Natural killer cell (primary cell): Measurements from ENCODE around the gene TCN2. TPM values are rescaled to one million over a fixed set of nuclear protein-coding genes. Genes with fewer than 3 reads are reported as not detected.
A peak's percentile ranks its signal among the peaks of the same experiment; 100 is the strongest.

ENCODE experiments used
- ATAC-seq, 3 donors: fragments of 150-1000 bp in 2 of 3; fragments of 200-7000 bp in 1 of 3; cut with Tn5 transposase; 1 replicate in 1 of 3; 2 replicates in 2 of 3; pipeline ENCODE4 v1.10.0; 2021; ENCODE audit warnings: mild to moderate bottlenecking in 2 of 3, moderate library complexity in 2 of 3
- DNase-seq, 2 donors: peaks; one replicate each; pipeline versions ENCODE4 v3.0.0 to v3.0.0-alpha.2; 2013 to 2021; ENCODE audit warnings: mixed read lengths in 1 of 2
- H3K27ac ChIP-seq: one replicate; pipeline ENCODE4 v1.5.1; 2013; ENCODE audit warnings: mild to moderate bottlenecking, low read length
- H3K27me3 ChIP-seq: one replicate; pipeline ENCODE4 v1.6.1; 2013; ENCODE audit warnings: low read length; ENCODE audit not compliant: control insufficient read depth, insufficient read depth
- H3K36me3 ChIP-seq: one replicate; pipeline ENCODE4 v1.6.1; 2013; ENCODE audit warnings: low read length; ENCODE audit not compliant: control insufficient read depth, insufficient read depth
- H3K4me1 ChIP-seq: one replicate; pipeline ENCODE4 v1.6.1; 2013; ENCODE audit warnings: low read length; ENCODE audit not compliant: control insufficient read depth, insufficient read depth
- H3K4me3 ChIP-seq: one replicate; pipeline ENCODE4 v1.5.1; 2013; ENCODE audit warnings: low read length
- H3K9me3 ChIP-seq: one replicate; pipeline ENCODE4 v1.6.1; 2013; ENCODE audit warnings: low read length; ENCODE audit not compliant: control insufficient read depth, insufficient read depth
- H3K27ac Mint-ChIP-seq, 2 donors: one replicate each; pipeline ENCODE4 v1.8.0; 2022; ENCODE audit warnings: mild to moderate bottlenecking in 2 of 2, mixed read lengths in 2 of 2, moderate library complexity in 1 of 2
- H3K27me3 Mint-ChIP-seq, 2 donors: one replicate each; pipeline ENCODE4 v1.8.0; 2022; ENCODE audit warnings: low read depth in 2 of 2, mixed read lengths in 2 of 2
- H3K36me3 Mint-ChIP-seq: one replicate; pipeline ENCODE4 v1.8.0; 2022; ENCODE audit warnings: mixed read lengths
- H3K4me1 Mint-ChIP-seq, 2 donors: one replicate each; pipeline ENCODE4 v1.8.0; 2022; ENCODE audit warnings: mixed read lengths in 2 of 2
- H3K4me3 Mint-ChIP-seq: one replicate; pipeline ENCODE4 v1.8.0; 2022; ENCODE audit warnings: mild to moderate bottlenecking, moderate library complexity, mixed read lengths
- H3K9me3 Mint-ChIP-seq, 2 donors: one replicate each; pipeline ENCODE4 v1.8.0; 2022; ENCODE audit warnings: mixed read lengths in 2 of 2
- CTCF ChIP-seq: fragments of 200-600 bp; IDR thresholded peaks from one replicate; pipeline ENCODE4 v1.8.0; 2022; ENCODE audit warnings: antibody characterized with exemption
- WGBS: methylation state at CpG from one replicate; pipeline ENCODE4 v1.1.7; 2013; ENCODE audit warnings: missing lambda C conversion rate; ENCODE audit not compliant: insufficient coverage; 5-methylcytosine and 5-hydroxymethylcytosine counted together
- intact Hi-C: fragments of 100-400 bp; cut with micrococcal nuclease; formaldehyde crosslinking; loops from one replicate; pipeline ENCODE4 v1.14.2; 2022
- total RNA-seq, 4 donors: library from RNA; stranded (reverse); fragments of 120-200 nt in 1 of 4; gene quantifications; one replicate each; pipeline versions ENCODE4 v1.2.3 to v1.2.4, GENCODE V29; 2013 to 2022

TCN2 gene
- total RNA-seq, 3 donors from 2014 or later (not counting 1 experiment from before 2014, with no cell fraction given) = 0.42 to 1.2 (median 0.95) TPM

- Histone ChIP-seq H3K27ac (no peak overlapping the region), H3K9me3 (no peaks in the 10 kb centered on the region), H3K36me3 (peaks cover 38% of the 10 kb centered on the region), H3K4me3 (no peak overlapping the region), H3K27me3 (peaks cover 4% of the 10 kb centered on the region), H3K4me1 (no peaks in the 10 kb centered on the region)
- ATAC-seq (no peak), DNase-seq (no peak)
- H3K4me3 Mint-ChIP-seq = no peak overlapping the region
- TF ChIP-seq CTCF = no peak
- no peak overlapping the region for H3K27ac Mint-ChIP-seq
- H3K4me1 Mint-ChIP-seq = no peaks in the 10 kb centered on the region
- no peaks in the 10 kb centered on the region for H3K27me3 Mint-ChIP-seq
- H3K9me3 Mint-ChIP-seq = no peaks in the 10 kb centered on the region
- intact Hi-C loops = no loop called here
- H3K36me3 Mint-ChIP-seq = no peaks in the 10 kb centered on the region
- WGBS = 90% methylated on average over 12 of the region's 12 CpGs
Observed at GRCh38 chr22:30574997-30575671, 31.8 kb upstream of the TCN2 start.

- Histone ChIP-seq H3K36me3 (peaks cover 45% of the 10 kb centered on the region), H3K4me1 (no peaks in the 10 kb centered on the region), H3K4me3 (no peak overlapping the region), H3K9me3 (no peaks in the 10 kb centered on the region), H3K27me3 (peaks cover 4% of the 10 kb centered on the region), H3K27ac (no peak overlapping the region)
- Mint-ChIP-seq H3K27me3 (no peaks in the 10 kb centered on the region), H3K4me1 (no peaks in the 10 kb centered on the region), H3K4me3 (no peak overlapping the region), H3K9me3 (no peaks in the 10 kb centered on the region), H3K27ac (no peak overlapping the region), H3K36me3 (no peaks in the 10 kb centered on the region)
- intact Hi-C loops = no loop called here
- no peak for TF ChIP-seq CTCF
- 79% methylated on average over 15 of the region's 15 CpGs for WGBS
- DNase-seq (no peak), ATAC-seq (peak in 1 of 3 donors; percentile 25)
Observed at GRCh38 chr22:30575859-30576258, 31.1 kb upstream of the TCN2 start.

GRCh38 chr22:30578481-30578880 lies 28.5 kb upstream of the TCN2 start:
- Mint-ChIP-seq H3K9me3 (no peaks in the 10 kb centered on the region), H3K27me3 (no peaks in the 10 kb centered on the region), H3K4me3 (no peak overlapping the region), H3K36me3 (no peaks in the 10 kb centered on the region), H3K4me1 (no peaks in the 10 kb centered on the region), H3K27ac (no peak overlapping the region)
- Histone ChIP-seq H3K4me3 (no peak overlapping the region), H3K27ac (no peak overlapping the region), H3K4me1 (no peaks in the 10 kb centered on the region), H3K9me3 (no peaks in the 10 kb centered on the region), H3K27me3 (peaks cover 4% of the 10 kb centered on the region), H3K36me3 (peaks cover 68% of the 10 kb centered on the region)
- DNase-seq (no peak), ATAC-seq (no peak)
- intact Hi-C loops = no loop called here
- TF ChIP-seq CTCF = no peak
- 96% methylated on average over 12 of the region's 12 CpGs for WGBS

GRCh38 chr22:30580896-30581295 lies 26.1 kb upstream of the TCN2 start:
- WGBS = 97% methylated on average over 6 of the region's 6 CpGs

More at GRCh38 chr22:30580896-30581295, 26.1 kb upstream of the TCN2 start:
- no peak overlapping the region for H3K4me3 Mint-ChIP-seq
- ATAC-seq (no peak), DNase-seq (no peak)
- H3K27ac Mint-ChIP-seq = no peak overlapping the region
- H3K36me3 ChIP-seq = peaks cover 88% of the 10 kb centered on the region
- no peak overlapping the region for H3K27ac ChIP-seq
- no peak overlapping the region for H3K4me3 ChIP-seq
- intact Hi-C loops = no loop called here
- H3K36me3 Mint-ChIP-seq = no peaks in the 10 kb centered on the region
- H3K9me3 Mint-ChIP-seq = no peaks in the 10 kb centered on the region
- H3K27me3 Mint-ChIP-seq = no peaks in the 10 kb centered on the region
- H3K27me3 ChIP-seq = no peaks in the 10 kb centered on the region
- no peaks in the 10 kb centered on the region for H3K9me3 ChIP-seq
- no peaks in the 10 kb centered on the region for H3K4me1 Mint-ChIP-seq
- TF ChIP-seq CTCF = no peak
- no peaks in the 10 kb centered on the region for H3K4me1 ChIP-seq
